Measurements from ENCODE around the gene SLC25A12. TPM values are rescaled to one million over a fixed set of nuclear protein-coding genes. Genes with fewer than 3 reads are reported as not detected.

SLC25A12 gene
- total and polyA plus RNA-seq, 7 donors, result 12.0 to 77.8 (median 53.5) TPM

DNA sequence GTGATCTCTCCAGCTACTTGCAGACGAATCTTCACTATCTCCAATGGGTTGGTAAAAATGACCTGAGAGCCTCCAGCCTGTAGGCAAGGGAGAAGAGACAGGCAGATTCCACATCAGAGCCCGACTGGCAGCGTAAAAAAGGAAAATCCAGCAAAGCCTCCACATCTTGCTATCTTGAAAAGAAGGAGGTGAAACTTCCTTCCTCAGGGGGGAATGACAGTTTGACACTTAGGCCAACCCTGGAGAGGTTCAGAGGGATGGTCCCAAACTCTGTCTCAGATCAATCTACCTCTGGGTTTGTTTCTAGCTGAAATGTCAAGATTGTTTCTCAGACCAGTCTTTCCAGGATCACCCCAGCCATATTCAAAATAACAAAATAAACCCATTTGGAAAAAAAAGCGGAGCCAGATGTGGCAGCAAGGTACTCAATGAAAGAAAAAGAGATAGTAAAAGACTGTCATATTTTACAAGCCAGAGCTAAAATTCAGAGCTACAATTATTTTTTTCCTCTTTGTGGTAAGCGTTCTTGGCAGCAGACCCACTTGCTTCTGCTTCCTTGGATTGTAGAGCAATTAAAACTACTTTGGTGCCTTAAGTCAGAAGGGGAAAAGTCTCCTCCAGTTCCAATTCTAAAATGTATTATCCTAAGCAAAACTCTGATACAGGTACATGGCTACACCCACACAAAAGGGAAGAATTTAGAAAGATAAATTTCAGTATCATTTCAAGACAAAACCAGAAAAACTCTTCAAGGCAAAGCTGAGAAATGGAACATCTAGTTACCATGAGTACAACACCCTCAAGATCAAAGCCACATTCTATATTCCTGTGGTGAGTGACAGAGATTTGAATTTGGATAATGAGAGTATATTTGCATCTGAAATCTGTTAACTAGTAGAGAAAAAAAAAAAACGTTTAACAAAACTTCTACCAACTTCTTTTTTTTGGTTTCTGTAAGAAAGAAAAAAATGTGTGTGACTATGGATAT lies 100.1 kb downstream of the SLC25A12 start:
- DNase-seq, result no peak
- Histone ChIP-seq H3K27ac (no peak overlapping the region), H3K4me1 (no peaks in the 10 kb centered on the region), H3K27me3 (no peaks in the 10 kb centered on the region), H3K4me3 (no peak overlapping the region), H3K36me3 (peaks cover 3 to 59% (median 16%) of the 10 kb centered on the region in 4 donors), H3K9me3 (no peaks in the 10 kb centered on the region)
- intact Hi-C loops (cut with DNase I), result no loop called here
- TF ChIP-seq POLR2AphosphoS5 (IDR thresholded peaks at IDR 0.05) (no peak), POLR2A (IDR thresholded peaks at IDR 0.05) (no peak), CTCF (IDR thresholded peaks at IDR 0.05) (no peak), EP300 (IDR thresholded peaks at IDR 0.05) (no peak)
- WGBS, 2 donors, result 76 to 86% methylated on average over 6 of the region's 6 CpGs

- intact Hi-C loops (cut with DNase I), result no loop called here
- Histone ChIP-seq H3K4me3 (no peak overlapping the region), H3K9me3 (no peaks in the 10 kb centered on the region), H3K27ac (no peak overlapping the region), H3K27me3 (no peaks in the 10 kb centered on the region), H3K36me3 (peaks cover 3 to 59% (median 16%) of the 10 kb centered on the region in 4 donors), H3K4me1 (no peaks in the 10 kb centered on the region)
- 96% methylated on average over 4 of the region's 4 CpGs for WGBS, 2 donors
- no peak for DNase-seq
- no peak for TF ChIP-seq POLR2AphosphoS5 (IDR thresholded peaks at IDR 0.05)
- TF ChIP-seq CTCF (IDR thresholded peaks at IDR 0.05), result no peak
- no peak for TF ChIP-seq POLR2A (IDR thresholded peaks at IDR 0.05)
- no peak for TF ChIP-seq EP300 (IDR thresholded peaks at IDR 0.05)
Measured at GRCh38 chr2:171792886-171793580, 101.0 kb downstream of the SLC25A12 start.

DNA sequence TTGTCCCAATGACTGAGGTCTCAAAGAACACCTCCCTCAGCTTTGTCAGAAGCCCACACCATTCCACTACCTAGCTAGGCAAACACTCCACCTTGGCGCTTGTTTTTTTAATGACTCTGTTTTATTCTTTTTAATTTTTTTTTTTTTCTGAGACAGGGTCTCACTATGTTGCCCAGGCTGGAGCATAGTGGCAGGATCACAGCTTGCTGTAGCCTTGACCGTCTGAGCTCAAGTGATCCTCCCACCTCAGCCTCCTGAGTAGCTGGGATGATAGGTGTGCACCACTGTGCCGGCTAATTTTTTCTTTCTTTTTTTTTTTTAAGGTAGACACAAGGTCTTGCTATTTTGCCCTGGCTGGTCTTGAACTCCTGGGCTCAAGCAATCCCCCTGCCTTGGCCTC lies 101.9 kb downstream of the SLC25A12 start:
- intact Hi-C loops (cut with DNase I), result no loop called here
- H3K4me1 ChIP-seq, result no peaks in the 10 kb centered on the region
- DNase-seq, result no peak
- H3K9me3 ChIP-seq, result no peaks in the 10 kb centered on the region
- H3K4me3 ChIP-seq, result no peak overlapping the region
- H3K27ac ChIP-seq, result no peak overlapping the region
- WGBS, 2 donors, result 94 to 99% methylated on average over 3 of the region's 3 CpGs
- H3K27me3 ChIP-seq, result no peaks in the 10 kb centered on the region
- peaks cover 8 to 65% (median 19%) of the 10 kb centered on the region in 4 donors for H3K36me3 ChIP-seq
- no peak for TF ChIP-seq CTCF (IDR thresholded peaks at IDR 0.05)
- no peak for TF ChIP-seq POLR2A (IDR thresholded peaks at IDR 0.05)

DNA sequence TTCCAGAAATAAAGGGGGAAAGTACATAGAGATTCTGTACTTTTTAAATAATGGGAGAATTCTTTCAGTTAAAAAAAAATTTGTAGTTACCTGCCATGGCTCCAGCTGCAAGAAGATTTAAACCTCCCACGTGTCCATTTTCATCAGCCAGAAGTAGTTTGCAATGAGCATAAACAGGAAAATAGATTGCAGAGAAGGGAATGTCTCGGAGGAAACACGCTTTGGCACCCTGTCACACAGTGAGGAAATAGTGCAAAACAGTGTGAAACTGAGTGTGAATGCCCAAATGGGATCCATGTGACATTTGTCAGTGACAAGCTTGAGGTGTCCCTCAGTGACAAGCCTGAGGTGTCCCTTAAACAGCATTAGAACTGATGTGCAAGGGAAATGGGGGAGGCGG lies 102.7 kb downstream of the SLC25A12 start:
- WGBS, 2 donors, result 90 to 95% methylated on average over 4 of the region's 4 CpGs
- no peaks in the 10 kb centered on the region for H3K9me3 ChIP-seq
- H3K4me3 ChIP-seq, result no peak overlapping the region
- peaks cover 8 to 73% (median 20%) of the 10 kb centered on the region in 4 donors for H3K36me3 ChIP-seq
- H3K27ac ChIP-seq, result no peak overlapping the region
- intact Hi-C loops (cut with DNase I), result no loop called here
- TF ChIP-seq POLR2A (IDR thresholded peaks at IDR 0.05) (no peak), EP300 (IDR thresholded peaks at IDR 0.05) (no peak), CTCF (IDR thresholded peaks at IDR 0.05) (no peak), POLR2AphosphoS5 (IDR thresholded peaks at IDR 0.05) (no peak)
- H3K27me3 ChIP-seq, result no peaks in the 10 kb centered on the region
- H3K4me1 ChIP-seq, result no peaks in the 10 kb centered on the region
- DNase-seq, result no peak

Data from sigmoid colon (tissue), 7 donors.